OCI-LY1 (cell line): ENCODE data around the gene SDK1.

Source experiments
- H2AFZ ChIP-seq: fragments of 200-600 bp; sonication (generic), shearing (Covaris generic); 2 replicates; pipeline ENCODE4 v1.6.0; 2014; ENCODE audit warnings: antibody characterized with exemption, mild to moderate bottlenecking, low read length
- H3F3A ChIP-seq: fragments of 200-600 bp; sonication (generic), shearing (Covaris generic); 2 replicates; pipeline ENCODE4 v1.6.0; 2014; ENCODE audit warnings: mild to moderate bottlenecking, antibody characterized with exemption, low read length, moderate library complexity; ENCODE audit not compliant: insufficient read depth
- H3K27ac ChIP-seq: fragments of 200-600 bp; sonication (generic); 2 replicates; pipeline ENCODE4 v1.5.1; 2014; ENCODE audit warnings: low read length, mixed run types, mild to moderate bottlenecking, low read depth; ENCODE audit not compliant: poor library complexity, severe bottlenecking
- H3K27me3 ChIP-seq: fragments of 200-600 bp; sonication (generic); 2 replicates; pipeline ENCODE4 v1.6.0; 2014; ENCODE audit warnings: antibody characterized with exemption, mild to moderate bottlenecking, low read length, moderate library complexity; ENCODE audit not compliant: insufficient read depth
- H3K36me3 ChIP-seq: fragments of 200-600 bp; sonication (generic); 2 replicates; pipeline ENCODE4 v1.6.1; 2014; ENCODE audit warnings: mild to moderate bottlenecking, antibody characterized with exemption, low read length, moderate library complexity, mixed read lengths; ENCODE audit not compliant: insufficient read depth
- H3K4me1 ChIP-seq: fragments of 200-600 bp; sonication (generic); 2 replicates; pipeline ENCODE4 v1.5.1; 2014; ENCODE audit warnings: mild to moderate bottlenecking, low read length, moderate library complexity; ENCODE audit not compliant: insufficient read depth, severe bottlenecking
- H3K4me2 ChIP-seq: fragments of 200-600 bp; sonication (generic), shearing (Covaris generic); 2 replicates; pipeline ENCODE4 v1.6.1; 2014; ENCODE audit warnings: low read length
- H3K4me3 ChIP-seq: fragments of 200-600 bp; sonication (generic); 2 replicates; pipeline ENCODE4 v1.5.1; 2014; ENCODE audit warnings: low read length, low read depth, mild to moderate bottlenecking, mixed read lengths; ENCODE audit not compliant: poor library complexity, severe bottlenecking
- H3K79me2 ChIP-seq: fragments of 200-600 bp; shearing (Covaris generic); 2 replicates; pipeline ENCODE4 v1.6.1; 2016; ENCODE audit warnings: mixed run types, low read length, mixed read lengths; ENCODE audit not compliant: insufficient read depth
- H3K9ac ChIP-seq: fragments of 200-600 bp; sonication (generic), shearing (Covaris generic); 2 replicates; pipeline ENCODE4 v1.6.1; 2014; ENCODE audit warnings: mild to moderate bottlenecking, low read length, mixed read lengths
- H3K9me2 ChIP-seq: fragments of 200-600 bp; sonication (generic), shearing (Covaris generic); 2 replicates; pipeline ENCODE4 v1.6.1; 2014; ENCODE audit warnings: low read depth, mild to moderate bottlenecking, low read length, mixed read lengths
- H3K9me3 ChIP-seq: fragments of 200-600 bp; shearing (Covaris generic); 2 replicates; pipeline ENCODE4 v1.6.1; 2014; ENCODE audit warnings: low read length, mixed read lengths
- H4K20me1 ChIP-seq: fragments of 200-600 bp; sonication (generic), shearing (Covaris generic); 2 replicates; pipeline ENCODE4 v1.6.0; 2016; ENCODE audit warnings: mild to moderate bottlenecking, low read length; ENCODE audit not compliant: insufficient read depth
- CTCF ChIP-seq: fragments of 200-600 bp; sonication (generic), shearing (Covaris generic); IDR thresholded peaks from 2 replicates; pipeline ENCODE4 v1.5.1; 2017; ENCODE audit warnings: mild to moderate bottlenecking, antibody characterized with exemption, low read length, moderate library complexity, mixed read lengths
- EZH2 ChIP-seq: fragments of 200-600 bp; sonication (generic), shearing (Covaris generic); IDR thresholded peaks from 2 replicates; pipeline ENCODE4 v1.8.0; 2017; ENCODE audit warnings: borderline replicate concordance, mixed run types, mild to moderate bottlenecking, antibody characterized with exemption, low read length, moderate library complexity, mixed read lengths

SDK1 gene

GRCh38 chr7:3294432-3295100 lies 6.5 kb upstream of the SDK1 start:
- Histone ChIP-seq H3K27ac (no peak overlapping the region), H3K4me1 (peaks cover 7% of the 10 kb centered on the region), H3K36me3 (no peaks in the 10 kb centered on the region), H3K9me2 (no peaks in the 10 kb centered on the region), H3K27me3 (no peaks in the 10 kb centered on the region), H2AFZ (no peak overlapping the region), H3K9ac (no peak overlapping the region), H3K4me3 (no peak overlapping the region), H3K9me3 (no peaks in the 10 kb centered on the region), H3F3A (no peaks in the 10 kb centered on the region), H3K4me2 (no peak overlapping the region), H3K79me2 (no peaks in the 10 kb centered on the region), H4K20me1 (no peaks in the 10 kb centered on the region)
- no peak for TF ChIP-seq EZH2
- no peak for TF ChIP-seq CTCF

- no peak overlapping the region for H3K9ac ChIP-seq
- H3K4me2 ChIP-seq: no peak overlapping the region
- no peaks in the 10 kb centered on the region for H3K9me3 ChIP-seq
- H2AFZ ChIP-seq: no peak overlapping the region
- no peaks in the 10 kb centered on the region for H3K36me3 ChIP-seq
- H4K20me1 ChIP-seq: no peaks in the 10 kb centered on the region
- H3K79me2 ChIP-seq: peaks cover 4% of the 10 kb centered on the region
- TF ChIP-seq CTCF (no peak), EZH2 (no peak)
- no peak overlapping the region for H3K27ac ChIP-seq
- H3K4me1 ChIP-seq: peaks cover 16% of the 10 kb centered on the region
- H3K9me2 ChIP-seq: no peaks in the 10 kb centered on the region
- H3K4me3 ChIP-seq: no peak overlapping the region
- no peaks in the 10 kb centered on the region for H3K27me3 ChIP-seq
- H3F3A ChIP-seq: no peaks in the 10 kb centered on the region
Observed at GRCh38 chr7:3297105-3297819, 3.8 kb upstream of the SDK1 start.

- peak overlapping the region; percentile 86 for H3K4me2 ChIP-seq
Observed at GRCh38 chr7:3300221-3300650, 816 bp upstream of the SDK1 start.

More at GRCh38 chr7:3300221-3300650, 816 bp upstream of the SDK1 start:
- H3K4me3 ChIP-seq: peak overlapping the region; percentile 72
- no peaks in the 10 kb centered on the region for H3F3A ChIP-seq
- no peaks in the 10 kb centered on the region for H3K9me2 ChIP-seq
- peaks cover 33% of the 10 kb centered on the region for H3K79me2 ChIP-seq
- H3K9me3 ChIP-seq: no peaks in the 10 kb centered on the region
- H2AFZ ChIP-seq: no peak overlapping the region; the same call in 1 of the 2 replicates
- H3K4me1 ChIP-seq: peaks cover 43% of the 10 kb centered on the region
- H3K27me3 ChIP-seq: no peaks in the 10 kb centered on the region
- no peak overlapping the region for H3K27ac ChIP-seq
- H3K9ac ChIP-seq: peak overlapping the region; percentile 70
- no peaks in the 10 kb centered on the region for H3K36me3 ChIP-seq
- TF ChIP-seq EZH2 (no peak), CTCF (no peak)
- no peaks in the 10 kb centered on the region for H4K20me1 ChIP-seq
